Measurements from ENCODE around the gene CPED1.

GRCh38 chr7:121026159-121026558 is 37.6 kb downstream of the CPED1 start:
- TF ChIP-seq CTCF (conservative IDR thresholded peaks at IDR 0.05; ENCODE audit: low read depth, low read length) (no peak), EZH2 (IDR thresholded peaks at IDR 0.05; ENCODE audit: low read length, unreplicated experiment) (no peak), EZH2phosphoT487 (IDR thresholded peaks at IDR 0.05; ENCODE audit: borderline replicate concordance, low read length) (no peak)

All from PC-3 (cell line).